GM11168 (cell line): ENCODE data around the gene TIGD1.

Experiments
- in situ Hi-C: fragments of 300-500 bp; cut with MboI; formaldehyde crosslinking; loops from one replicate; pipeline ENCODE4 v1.12.0; 2022; ENCODE audit warnings: low sequenced_read_pairs; ENCODE audit not compliant: unreplicated experiment

The TIGD1 gene

GRCh38 chr2:232502911-232503808 lies 47.2 kb downstream of the TIGD1 start:
- in situ Hi-C loops, result no loop called here

GRCh38 chr2:232502511-232502910 lies 47.8 kb downstream of the TIGD1 start:
- in situ Hi-C loops, result no loop called here

DNA sequence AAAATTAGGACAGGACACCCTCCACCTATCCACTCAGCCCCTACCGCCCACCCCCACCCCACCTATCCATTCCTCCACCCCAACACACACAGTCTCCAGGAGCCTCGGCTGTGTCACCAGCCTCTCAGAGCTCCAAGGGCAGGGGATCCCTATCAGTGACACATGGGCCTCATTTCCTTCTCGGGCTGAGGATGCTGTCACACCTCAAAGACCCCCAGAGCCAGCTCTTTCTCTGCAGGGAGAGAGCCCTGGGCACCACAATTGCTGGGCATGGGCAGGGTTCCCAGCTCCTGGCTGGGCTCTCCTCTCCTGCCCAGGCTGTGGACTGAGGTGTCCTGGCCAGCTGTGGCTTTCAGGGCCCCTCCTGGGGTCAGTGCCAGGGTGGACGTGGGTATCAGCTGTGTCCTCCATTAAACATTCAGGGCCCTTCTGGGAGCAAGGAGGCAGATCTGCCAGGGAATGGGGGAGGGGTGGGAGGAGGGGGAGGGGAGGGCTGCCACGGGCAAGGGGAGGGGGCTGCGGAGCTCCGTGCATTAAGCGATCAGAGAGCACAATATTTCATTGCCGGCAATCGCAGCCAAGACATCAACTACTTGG lies 48.5 kb downstream of the TIGD1 start:
- in situ Hi-C loops, result no loop called here

GRCh38 chr2:232501331-232501771 lies 49.0 kb downstream of the TIGD1 start:
- in situ Hi-C loops, result no loop called here

DNA sequence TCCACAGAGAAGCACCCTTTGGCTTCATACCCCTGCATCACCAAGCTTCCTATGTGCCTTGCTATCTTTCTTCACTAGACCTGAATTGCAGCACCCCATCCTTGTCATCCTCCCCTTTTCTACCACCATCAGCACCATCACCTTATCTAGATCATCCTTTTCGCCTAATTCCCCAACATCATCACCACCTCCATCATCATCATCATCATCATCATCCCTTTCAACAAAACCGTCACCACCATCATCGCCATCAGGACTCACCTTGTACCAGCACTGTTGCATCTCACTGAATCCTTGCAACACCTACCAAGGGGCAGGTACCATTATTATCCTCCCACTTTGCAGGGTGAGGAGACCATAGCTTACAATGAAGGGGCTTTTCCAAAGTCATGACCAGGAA lies 51.9 kb downstream of the TIGD1 start:
- in situ Hi-C loops, result no loop called here
